GM12864 (cell line): Measurements from ENCODE around the gene VSIG10L2.

ENCODE experiments used
- DNase-seq: peaks from one replicate; pipeline ENCODE4 v3.0.0-alpha.2; 2011; ENCODE audit warnings: low read depth
- H3K4me3 ChIP-seq: 2 replicates; pipeline ENCODE4 v1.5.1; 2011; ENCODE audit warnings: mild to moderate bottlenecking, low read depth, low read length, control low read depth
- CTCF ChIP-seq: IDR thresholded peaks from 2 replicates; pipeline ENCODE4 v1.5.1; 2011; ENCODE audit warnings: low read depth, mild to moderate bottlenecking, moderate library complexity, low read length, control low read depth, inconsistent platforms; ENCODE audit errors: missing control alignments

Gene VSIG10L2

GRCh38 chr11:125931116-125931515 lies 14.7 kb upstream of the VSIG10L2 start:
- DNase-seq = no peak
- TF ChIP-seq CTCF = no peak
- H3K4me3 ChIP-seq = no peak overlapping the region

- DNase-seq = no peak
- no peak for TF ChIP-seq CTCF
- H3K4me3 ChIP-seq = no peak overlapping the region
Observed at GRCh38 chr11:125931668-125932067, 14.2 kb upstream of the VSIG10L2 start.

- no peak for TF ChIP-seq CTCF
- H3K4me3 ChIP-seq = no peak overlapping the region
- no peak for DNase-seq
Observed at GRCh38 chr11:125932301-125932700, 13.5 kb upstream of the VSIG10L2 start.

- no peak for TF ChIP-seq CTCF
- no peak for DNase-seq
- H3K4me3 ChIP-seq = no peak overlapping the region
Observed at GRCh38 chr11:125933030-125933813, 12.6 kb upstream of the VSIG10L2 start.

GRCh38 chr11:125934473-125934872 lies 11.4 kb upstream of the VSIG10L2 start:
- TF ChIP-seq CTCF = no peak
- DNase-seq = no peak
- H3K4me3 ChIP-seq = no peak overlapping the region

- no peak for TF ChIP-seq CTCF
- no peak for DNase-seq
- H3K4me3 ChIP-seq = no peak overlapping the region
Observed at GRCh38 chr11:125935056-125935455, 10.8 kb upstream of the VSIG10L2 start.

- DNase-seq = no peak
- H3K4me3 ChIP-seq = no peak overlapping the region
Observed at GRCh38 chr11:125935618-125936199, 10.1 kb upstream of the VSIG10L2 start.

More at GRCh38 chr11:125935618-125936199, 10.1 kb upstream of the VSIG10L2 start:
- TF ChIP-seq CTCF = no peak
